Karpas-422 (cell line): ENCODE measurements around the gene ADAD2. TPM values are rescaled to one million over a fixed set of nuclear protein-coding genes. Genes with fewer than 3 reads are reported as not detected.
A peak's percentile ranks its signal among the peaks of the same experiment; 100 is the strongest.

ENCODE experiments used
- DNase-seq: peaks from one replicate; pipeline ENCODE4 v3.0.0-alpha.2; 2015
- H2AFZ ChIP-seq: fragments of 200-600 bp; sonication (generic); 2 replicates; pipeline ENCODE4 v1.6.1; 2014; ENCODE audit warnings: antibody characterized with exemption, low read length, mixed read lengths
- H3K27ac ChIP-seq: fragments of 200-600 bp; sonication (generic); 2 replicates; pipeline ENCODE4 v1.5.1; 2014; ENCODE audit warnings: mild to moderate bottlenecking, low read length, moderate library complexity
- H3K27me3 ChIP-seq: fragments of 200-600 bp; sonication (generic); 2 replicates; pipeline ENCODE4 v1.6.1; 2014; ENCODE audit warnings: low read length, mixed read lengths
- H3K36me3 ChIP-seq: fragments of 200-600 bp; sonication (generic); 2 replicates; pipeline ENCODE4 v1.6.1; 2014; ENCODE audit warnings: low read length, mixed read lengths; ENCODE audit not compliant: insufficient read depth
- H3K4me1 ChIP-seq: fragments of 200-600 bp; sonication (generic); 2 replicates; pipeline ENCODE4 v1.6.1; 2014; ENCODE audit warnings: mild to moderate bottlenecking, low read length, mixed read lengths
- H3K4me2 ChIP-seq: fragments of 200-600 bp; sonication (generic); 2 replicates; pipeline ENCODE4 v1.6.1; 2014; ENCODE audit warnings: low read length, low read depth, mild to moderate bottlenecking; ENCODE audit not compliant: poor library complexity, severe bottlenecking
- H3K4me3 ChIP-seq: fragments of 200-600 bp; sonication (generic); 2 replicates; pipeline ENCODE4 v1.5.1; 2014; ENCODE audit warnings: mild to moderate bottlenecking, antibody characterized with exemption, low read length, mixed read lengths
- H3K79me2 ChIP-seq: fragments of 200-600 bp; sonication (generic); 2 replicates; pipeline ENCODE4 v1.6.1; 2014; ENCODE audit warnings: mild to moderate bottlenecking, low read length, mixed read lengths
- H3K9ac ChIP-seq: fragments of 200-600 bp; sonication (generic); 2 replicates; pipeline ENCODE4 v1.6.0; 2014; ENCODE audit warnings: low read length
- H3K9me2 ChIP-seq: fragments of 200-600 bp; sonication (generic), shearing (Covaris generic); replicated peaks from 2 replicates; pipeline ENCODE4 v1.6.0; 2014; ENCODE audit warnings: mild to moderate bottlenecking, low read length, moderate library complexity; ENCODE audit not compliant: insufficient read depth
- H3K9me3 ChIP-seq: fragments of 300-700, 200-600 bp; sonication (generic); 2 replicates; pipeline ENCODE4 v1.6.1; 2014; ENCODE audit warnings: low read length, mixed read lengths
- H4K20me1 ChIP-seq: fragments of 200-600 bp; sonication (generic); 2 replicates; pipeline ENCODE4 v1.6.1; 2014; ENCODE audit warnings: mild to moderate bottlenecking, antibody characterized with exemption, low read length, low read depth; ENCODE audit not compliant: insufficient read depth
- total RNA-seq: library from RNA; depleted of rRNA; stranded (reverse); fragments of >200 nt; shearing (Covaris generic); gene quantifications from 2 replicates; pipeline ENCODE4 v1.2.3, GENCODE V29; 2014; ENCODE audit warnings: low replicate concordance; rRNA removed

Gene ADAD2
- total RNA-seq, 1 experiment from 2014 or later = not detected

GRCh38 chr16:84243732-84244131 is 52.8 kb downstream of the ADAD2 start:
- H3K9me2 ChIP-seq = no peaks in the 10 kb centered on the region
- no peaks in the 10 kb centered on the region for H4K20me1 ChIP-seq
- H2AFZ ChIP-seq = no peak overlapping the region
- H3K27ac ChIP-seq = no peak overlapping the region
- no peak overlapping the region for H3K4me2 ChIP-seq
- H3K9ac ChIP-seq = no peak overlapping the region
- H3K9me3 ChIP-seq = peaks cover 3% of the 10 kb centered on the region; the same call in 1 of the 2 replicates
- DNase-seq = peak; percentile 65
- no peaks in the 10 kb centered on the region for H3K4me1 ChIP-seq
- H3K79me2 ChIP-seq = no peaks in the 10 kb centered on the region
- no peak overlapping the region for H3K4me3 ChIP-seq
- no peaks in the 10 kb centered on the region for H3K27me3 ChIP-seq
- H3K36me3 ChIP-seq = no peaks in the 10 kb centered on the region

DNA sequence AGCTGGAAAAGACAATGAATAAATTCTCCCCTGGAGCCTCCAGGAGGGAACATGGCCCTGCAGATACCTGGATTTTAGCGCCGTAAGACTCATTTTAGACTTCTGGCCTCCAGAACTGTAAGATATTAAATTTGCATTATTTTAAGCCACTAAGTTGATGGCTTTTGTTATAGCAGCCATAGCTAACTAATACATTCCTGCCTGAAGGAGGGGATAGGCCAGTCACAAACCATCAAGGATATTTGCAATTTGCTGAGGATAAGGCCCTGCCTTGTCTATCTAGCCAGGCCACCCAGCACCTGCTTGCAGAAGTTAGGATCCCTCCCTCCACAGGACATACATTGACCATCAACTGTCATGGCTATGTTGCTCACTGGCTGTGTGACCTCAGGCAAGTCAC is 53.8 kb downstream of the ADAD2 start:
- Histone ChIP-seq H3K4me3 (no peak overlapping the region), H3K9me3 (peaks cover 3% of the 10 kb centered on the region; the same call in 1 of the 2 replicates), H2AFZ (no peak overlapping the region), H3K4me1 (no peaks in the 10 kb centered on the region), H3K79me2 (no peaks in the 10 kb centered on the region), H3K4me2 (no peak overlapping the region), H3K27ac (no peak overlapping the region), H3K9me2 (no peaks in the 10 kb centered on the region), H3K27me3 (no peaks in the 10 kb centered on the region), H4K20me1 (no peaks in the 10 kb centered on the region), H3K9ac (no peak overlapping the region), H3K36me3 (no peaks in the 10 kb centered on the region)
- no peak for DNase-seq

GRCh38 chr16:84245956-84246678 is 55.2 kb downstream of the ADAD2 start:
- Histone ChIP-seq H3K79me2 (no peaks in the 10 kb centered on the region), H4K20me1 (no peaks in the 10 kb centered on the region), H3K4me2 (no peak overlapping the region), H3K27ac (no peak overlapping the region), H3K36me3 (no peaks in the 10 kb centered on the region), H2AFZ (no peak overlapping the region), H3K9me2 (no peaks in the 10 kb centered on the region), H3K9ac (no peak overlapping the region), H3K27me3 (no peaks in the 10 kb centered on the region), H3K4me1 (no peaks in the 10 kb centered on the region), H3K4me3 (no peak overlapping the region), H3K9me3 (peaks cover 3% of the 10 kb centered on the region; the same call in 1 of the 2 replicates)
- DNase-seq = no peak

- H3K4me3 ChIP-seq = no peak overlapping the region
- no peak overlapping the region for H3K4me2 ChIP-seq
Measured at GRCh38 chr16:84246679-84247077, 55.7 kb downstream of the ADAD2 start.

More at GRCh38 chr16:84246679-84247077, 55.7 kb downstream of the ADAD2 start:
- peaks cover 3% of the 10 kb centered on the region; the same call in 1 of the 2 replicates for H3K9me3 ChIP-seq
- H3K4me1 ChIP-seq = no peaks in the 10 kb centered on the region
- no peaks in the 10 kb centered on the region for H3K27me3 ChIP-seq
- no peaks in the 10 kb centered on the region for H3K36me3 ChIP-seq
- H3K27ac ChIP-seq = no peak overlapping the region
- no peaks in the 10 kb centered on the region for H3K79me2 ChIP-seq
- no peak for DNase-seq
- H3K9ac ChIP-seq = no peak overlapping the region
- H4K20me1 ChIP-seq = no peaks in the 10 kb centered on the region
- no peak overlapping the region for H2AFZ ChIP-seq
- no peaks in the 10 kb centered on the region for H3K9me2 ChIP-seq

Other genes with a start within 250 kb of the ADAD2 start
- not detected in 2 replicates for gene OSGIN1, start 237.9 kb upstream of the ADAD2 start, total RNA-seq
- not detected in 2 replicates for gene NECAB2, start 222.9 kb upstream of the ADAD2 start, total RNA-seq
- gene SLC38A8, start 148.4 kb upstream of the ADAD2 start, total RNA-seq = not detected in 2 replicates
- gene MBTPS1, start 74.2 kb upstream of the ADAD2 start, total RNA-seq = 80.9 and 94.7 TPM in 2 replicates
- gene HSDL1, start 46.0 kb upstream of the ADAD2 start, total RNA-seq = 26.0 and 55.2 TPM in 2 replicates
- not detected in 2 replicates for gene DNAAF1, start 45.8 kb upstream of the ADAD2 start, total RNA-seq
- gene TAF1C, start 4.1 kb upstream of the ADAD2 start, total RNA-seq = 27.8 and 54.5 TPM in 2 replicates
- gene KCNG4, start 48.9 kb downstream of the ADAD2 start, total RNA-seq = not detected in 2 replicates
- gene WFDC1, start 103.7 kb downstream of the ADAD2 start, total RNA-seq = not detected in 2 replicates
- not detected in 2 replicates for gene ATP2C2, start 177.4 kb downstream of the ADAD2 start, total RNA-seq